Measurements from ENCODE around the gene CD82.

GRCh38 chr11:44659641-44660040 lies 94.2 kb downstream of the CD82 start:
- no peak for TF ChIP-seq POLR2A (IDR thresholded peaks at IDR 0.05; ENCODE audit: low read depth, low read length)
- no peak for TF ChIP-seq TAF1 (IDR thresholded peaks at IDR 0.05; ENCODE audit: low read depth, low read length)
- TF ChIP-seq POLR2AphosphoS5 (IDR thresholded peaks at IDR 0.05; ENCODE audit: low read depth, low read length) = no peak
- TF ChIP-seq PAX5 (IDR thresholded peaks at IDR 0.05; ENCODE audit: insufficient read depth, low read length, severe bottlenecking) = no peak
